ENCODE data around the gene CCDC88C. TPM values are rescaled to one million over a fixed set of nuclear protein-coding genes. Genes with fewer than 3 reads are reported as not detected.
"Not testable (repeated sequence)": the region's sequence is repeated elsewhere in the genome, so short reads cannot be mapped to it uniquely, and the experiment has no call there.

CCDC88C gene
- total RNA-seq, 2 donors from 2014 or later: 3.5 to 5.0 TPM

DNA sequence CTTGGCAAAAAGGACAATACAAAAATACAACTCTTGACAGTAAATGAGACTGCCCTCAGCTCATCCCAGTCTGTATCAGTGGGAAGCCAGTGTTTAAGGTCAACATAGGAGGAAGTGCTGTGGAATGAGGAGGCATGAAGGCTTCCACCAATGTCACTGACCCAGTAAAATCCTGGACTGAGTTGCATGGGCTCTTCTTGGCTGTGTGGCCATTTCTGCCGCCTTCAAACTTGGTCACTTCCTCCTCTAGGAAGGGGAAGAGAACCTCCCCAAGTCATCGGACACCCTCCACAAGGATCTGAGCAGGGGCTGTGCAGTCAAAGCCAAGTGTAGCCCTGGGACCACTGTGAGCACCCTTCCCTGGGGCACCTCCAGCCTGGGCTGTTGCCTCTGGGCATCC lies 185.0 kb downstream of the CCDC88C start:
- intact Hi-C loops (cut with DNase I): no loop called here
- ATAC-seq (no peak), DNase-seq (no peak)

GRCh38 chr14:91232052-91232451 lies 185.6 kb downstream of the CCDC88C start:
- DNase-seq (no peak), ATAC-seq (no peak)
- intact Hi-C loops (cut with DNase I): no loop called here

GRCh38 chr14:91231446-91231845 lies 186.2 kb downstream of the CCDC88C start:
- DNase-seq (no peak), ATAC-seq (no peak)
- intact Hi-C loops (cut with DNase I): no loop called here

DNA sequence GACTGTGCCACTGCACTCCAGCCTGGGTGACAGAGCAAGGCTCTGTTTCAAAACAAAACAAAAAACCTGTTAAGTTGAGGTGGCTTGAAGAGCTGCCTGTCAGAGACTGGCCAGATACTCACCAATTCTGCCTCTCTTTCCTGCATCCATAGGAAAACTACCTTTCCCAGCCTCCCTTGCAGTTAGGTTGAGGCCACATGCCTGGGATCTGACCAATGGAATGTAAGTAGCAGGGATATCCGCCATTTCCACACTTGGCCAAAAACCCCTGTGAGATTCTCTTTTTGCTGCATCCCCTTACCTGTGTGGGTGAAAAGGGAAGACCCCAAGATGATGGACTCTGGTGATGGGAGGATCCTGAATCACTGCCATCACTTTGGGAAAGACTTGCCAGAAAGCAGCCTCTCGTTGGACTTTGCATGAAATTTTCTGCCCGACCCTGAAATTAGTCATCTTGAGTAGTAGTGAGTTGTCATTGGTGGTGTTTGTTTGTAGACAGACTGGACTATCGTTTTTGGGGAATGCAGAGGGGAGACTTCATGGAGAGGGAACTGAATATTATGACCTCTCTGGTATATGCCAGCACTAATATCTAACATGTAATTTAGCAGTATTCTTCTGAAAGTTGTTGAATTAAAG lies 187.1 kb downstream of the CCDC88C start:
- intact Hi-C loops (cut with DNase I): no loop called here
- no peak for ATAC-seq
- DNase-seq: no peak

- DNase-seq (no peak), ATAC-seq (peak in 1 of 2 donors; percentile 43)
- intact Hi-C loops (cut with DNase I): no loop called here
Observed at GRCh38 chr14:91229743-91230200, 187.8 kb downstream of the CCDC88C start.

- DNase-seq (no peak), ATAC-seq (no peak)
- intact Hi-C loops (cut with DNase I): no loop called here
Observed at GRCh38 chr14:91229005-91229382, 188.6 kb downstream of the CCDC88C start.

- intact Hi-C loops (cut with DNase I): no loop called here
- peak; percentile 12 to 13 for ATAC-seq
- no peak for DNase-seq
Observed at GRCh38 chr14:91228112-91229004, 189.3 kb downstream of the CCDC88C start.

DNA sequence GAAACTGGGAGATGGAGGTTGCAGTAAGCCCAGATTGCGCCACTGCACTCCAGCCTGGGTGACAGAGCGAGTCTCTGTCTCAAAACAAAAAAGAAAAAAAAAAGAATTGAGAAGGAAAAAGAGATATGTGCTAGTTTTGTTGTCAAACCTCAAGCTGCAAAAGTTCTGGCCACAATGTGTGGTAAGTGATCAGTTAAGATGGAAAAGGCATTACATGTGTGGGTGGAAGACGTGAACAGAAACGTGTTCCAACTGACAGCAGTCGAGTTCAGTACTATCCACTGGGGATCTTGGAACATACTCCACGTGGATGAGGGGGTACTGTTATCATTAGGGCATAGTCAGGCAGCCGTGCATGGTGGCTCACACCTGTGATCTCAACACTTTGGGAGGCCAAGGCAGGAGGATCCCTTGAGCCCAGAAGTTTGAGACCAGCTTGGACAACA lies 190.4 kb downstream of the CCDC88C start:
- DNase-seq: no peak
- no peak for ATAC-seq
- intact Hi-C loops (cut with DNase I): no loop called here

DNA sequence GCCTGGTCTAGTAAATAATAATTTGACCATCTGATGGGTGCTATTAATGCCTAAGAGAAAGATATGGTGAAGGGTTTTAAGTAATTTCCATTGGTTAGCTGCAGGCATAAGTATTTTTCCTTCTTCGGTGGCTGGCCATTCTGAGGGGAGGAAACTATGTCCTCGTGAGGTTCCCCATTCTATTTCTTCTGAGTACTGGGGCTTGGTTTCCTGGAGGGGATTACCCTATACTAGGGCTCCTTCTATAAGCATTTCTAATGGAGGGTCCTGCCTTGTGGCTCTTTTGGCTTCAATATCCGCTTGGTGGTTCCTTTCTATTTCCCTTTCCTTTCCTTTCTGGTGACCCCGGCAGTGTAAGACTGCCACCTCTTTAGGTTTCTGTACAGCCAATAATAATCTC lies 191.3 kb downstream of the CCDC88C start:
- ATAC-seq; DNase-seq; intact Hi-C loops (cut with DNase I): not testable (repeated sequence)

- intact Hi-C loops (cut with DNase I): no loop called here
- ATAC-seq: no peak
- no peak for DNase-seq
Observed at GRCh38 chr14:91225025-91225424, 192.6 kb downstream of the CCDC88C start.

- intact Hi-C loops (cut with DNase I): no loop called here
Observed at GRCh38 chr14:91223028-91223783, 194.4 kb downstream of the CCDC88C start.

More at GRCh38 chr14:91223028-91223783, 194.4 kb downstream of the CCDC88C start:
- no peak for DNase-seq
- peak; percentile 28 to 29 for ATAC-seq

Other genes starting within 250 kb of the CCDC88C start
- gene GPR68, start 173.1 kb downstream of the CCDC88C start, total RNA-seq: 1 to 10 TPM in 1 of 2 donors, under 1 TPM in 1; 0.94 to 1.8 TPM
- gene PPP4R3A, start 92.5 kb upstream of the CCDC88C start, total RNA-seq: 10 to 100 TPM; 44.3 to 49.5 TPM

Data from left cardiac atrium (tissue), 4 donors.